ENCODE measurements around the gene PLEKHG4B.
A peak's percentile ranks its signal among the peaks of the same experiment; 100 is the strongest.
"Not testable (repeated sequence)": the region's sequence is repeated elsewhere in the genome, so short reads cannot be mapped to it uniquely, and the experiment has no call there.

- TF ChIP-seq RORB (CRISPR knock-in tag; IDR thresholded peaks at IDR 0.05); CTCF (IDR thresholded peaks at IDR 0.05); NR3C1 (CRISPR knock-in tag; conservative IDR thresholded peaks at IDR 0.05; ENCODE audit: low read depth); ZNF423 (CRISPR knock-in tag; IDR thresholded peaks at IDR 0.05): not testable (repeated sequence)
- peak; percentile 42; the same call in 1 of the 2 replicates for TF ChIP-seq MAX (CRISPR knock-in tag; IDR thresholded peaks at IDR 0.05)
- peak; percentile 83; the same call in 1 of the 2 replicates for TF ChIP-seq FOXK1 (CRISPR knock-in tag; IDR thresholded peaks at IDR 0.05)
- TF ChIP-seq, protein P1, sequence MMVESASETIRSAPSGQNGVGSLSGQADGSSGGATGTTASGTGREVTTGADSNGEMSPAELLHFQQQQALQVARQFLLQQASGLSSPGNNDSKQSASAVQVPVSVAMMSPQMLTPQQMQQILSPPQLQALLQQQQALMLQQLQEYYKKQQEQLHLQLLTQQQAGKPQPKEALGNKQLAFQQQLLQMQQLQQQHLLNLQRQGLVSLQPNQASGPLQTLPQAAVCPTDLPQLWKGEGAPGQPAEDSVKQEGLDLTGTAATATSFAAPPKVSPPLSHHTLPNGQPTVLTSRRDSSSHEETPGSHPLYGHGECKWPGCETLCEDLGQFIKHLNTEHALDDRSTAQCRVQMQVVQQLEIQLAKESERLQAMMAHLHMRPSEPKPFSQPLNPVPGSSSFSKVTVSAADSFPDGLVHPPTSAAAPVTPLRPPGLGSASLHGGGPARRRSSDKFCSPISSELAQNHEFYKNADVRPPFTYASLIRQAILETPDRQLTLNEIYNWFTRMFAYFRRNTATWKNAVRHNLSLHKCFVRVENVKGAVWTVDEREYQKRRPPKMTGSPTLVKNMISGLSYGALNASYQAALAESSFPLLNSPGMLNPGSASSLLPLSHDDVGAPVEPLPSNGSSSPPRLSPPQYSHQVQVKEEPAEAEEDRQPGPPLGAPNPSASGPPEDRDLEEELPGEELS (CRISPR knock-in tag; IDR thresholded peaks at IDR 0.05): peak; percentile 83
Measured at GRCh38 chr5:217494-218456, 125.8 kb downstream of the PLEKHG4B start, which contains the start of the genes CCDC127 and SDHA.

All from WTC11 (cell line).